Astrocyte of the spinal cord (primary cell): ENCODE results near the gene CRYZL1.
A peak's percentile ranks its signal among the peaks of the same experiment; 100 is the strongest.

Experiments
- DNase-seq: peaks from one replicate; pipeline ENCODE4 v3.0.0; 2011; ENCODE audit warnings: low read depth, low spot score
- H3K4me3 ChIP-seq: 2 replicates; pipeline ENCODE4 v1.5.1; 2011; ENCODE audit warnings: low read depth, mild to moderate bottlenecking, low read length, moderate library complexity
- CTCF ChIP-seq: IDR thresholded peaks from 2 replicates; pipeline ENCODE4 v1.5.1; 2012; ENCODE audit warnings: low read depth, mild to moderate bottlenecking, low read length, inconsistent platforms
- in situ Hi-C: cut with HindIII; loops from 2 replicates; pipeline ENCODE4 v1.10.0; 2017; ENCODE audit warnings: low sequenced_read_pairs

CRYZL1 gene

GRCh38 chr21:33658919-33659567, 17.5 kb upstream of the CRYZL1 start:
- no peak for TF ChIP-seq CTCF
- no peak overlapping the region for H3K4me3 ChIP-seq
- in situ Hi-C loops = no loop called here
- DNase-seq = no peak

DNA sequence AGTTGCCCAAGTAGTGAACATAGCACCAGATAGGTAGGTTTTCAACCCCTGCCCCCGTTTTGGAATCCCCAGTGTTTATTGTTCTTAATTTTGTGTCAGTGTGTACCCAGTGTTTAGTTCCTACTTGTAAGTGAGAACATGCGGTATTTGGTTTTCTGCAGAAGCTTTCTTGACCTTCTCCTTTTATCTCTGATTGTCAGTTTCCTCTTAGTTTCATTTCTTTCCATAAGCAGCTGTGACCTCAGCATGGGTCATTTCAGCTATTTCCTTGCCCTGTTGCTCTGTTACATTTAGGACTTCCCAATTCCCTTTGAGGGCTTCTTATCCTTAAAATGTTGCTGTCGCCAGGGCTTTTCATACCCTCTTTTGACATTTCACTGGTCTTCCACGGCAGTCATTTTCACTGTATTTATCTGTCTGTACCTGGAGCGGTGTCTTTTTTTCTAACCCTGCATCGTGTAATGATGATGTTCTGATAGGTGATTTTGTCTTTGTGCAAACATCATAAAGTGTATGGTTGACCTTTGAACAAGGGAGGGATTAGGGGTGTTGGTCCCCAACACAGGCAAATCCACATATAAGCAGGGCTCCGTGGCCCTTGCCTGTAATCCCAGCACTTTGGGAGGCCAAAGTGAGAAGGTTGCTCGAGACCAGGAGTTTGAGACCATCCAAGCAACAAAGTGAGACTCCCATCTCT, 15.7 kb upstream of the CRYZL1 start:
- DNase-seq = no peak
- in situ Hi-C loops = no loop called here
- TF ChIP-seq CTCF = no peak
- no peak overlapping the region for H3K4me3 ChIP-seq

DNA sequence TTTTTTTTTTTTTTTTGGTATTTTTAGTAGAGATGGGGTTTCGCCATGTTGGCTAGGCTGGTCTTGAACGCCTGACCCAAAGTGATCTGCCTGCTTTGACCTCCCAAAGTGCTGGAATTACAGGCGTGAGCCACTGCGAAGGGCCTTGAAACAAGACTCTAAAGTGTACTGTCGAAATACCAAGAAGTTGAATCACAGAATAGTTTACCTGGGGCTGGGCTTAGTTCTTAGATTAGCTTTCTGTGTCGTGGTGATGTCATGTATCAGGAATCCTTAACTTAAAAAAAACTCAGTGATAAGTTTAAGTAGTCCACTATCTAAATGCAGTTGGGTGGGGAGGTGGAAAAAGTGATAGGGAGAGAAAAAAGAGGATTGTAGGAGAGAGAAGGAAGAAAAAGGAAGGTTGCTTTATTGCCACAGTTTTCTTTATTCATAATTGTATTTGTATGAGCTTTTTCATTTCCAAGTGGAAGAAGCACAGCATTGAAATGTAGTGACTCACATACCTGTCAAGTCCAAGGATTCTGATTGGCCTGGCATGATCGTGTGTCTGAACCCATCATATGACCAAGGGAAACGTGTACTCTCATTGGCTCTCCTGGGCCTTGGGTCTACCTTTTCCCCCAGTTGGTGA, 14.2 kb upstream of the CRYZL1 start:
- no peak for TF ChIP-seq CTCF
- in situ Hi-C loops = no loop called here
- no peak overlapping the region for H3K4me3 ChIP-seq
- peak; percentile 91 for DNase-seq

DNA sequence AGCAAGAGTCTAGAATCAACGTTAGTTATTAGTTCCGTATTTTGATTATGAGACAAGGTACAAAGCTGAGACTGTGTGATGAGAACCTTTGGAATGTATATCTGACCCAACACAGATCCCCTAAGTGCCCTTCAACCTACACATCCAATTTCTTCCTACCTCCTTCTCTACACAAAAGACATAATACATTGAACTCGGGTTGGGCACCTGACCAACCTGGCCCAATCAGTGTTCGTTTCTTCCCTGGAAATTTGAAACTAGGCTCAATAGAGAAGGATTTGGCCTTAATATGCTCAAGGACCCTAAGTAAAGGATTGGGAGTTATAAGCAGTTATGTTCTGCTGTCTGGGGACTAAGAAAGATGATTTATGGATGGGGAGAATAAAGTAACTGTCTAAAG, 12.9 kb upstream of the CRYZL1 start:
- no peak for TF ChIP-seq CTCF
- H3K4me3 ChIP-seq = no peak overlapping the region
- DNase-seq = no peak
- in situ Hi-C loops = no loop called here

DNA sequence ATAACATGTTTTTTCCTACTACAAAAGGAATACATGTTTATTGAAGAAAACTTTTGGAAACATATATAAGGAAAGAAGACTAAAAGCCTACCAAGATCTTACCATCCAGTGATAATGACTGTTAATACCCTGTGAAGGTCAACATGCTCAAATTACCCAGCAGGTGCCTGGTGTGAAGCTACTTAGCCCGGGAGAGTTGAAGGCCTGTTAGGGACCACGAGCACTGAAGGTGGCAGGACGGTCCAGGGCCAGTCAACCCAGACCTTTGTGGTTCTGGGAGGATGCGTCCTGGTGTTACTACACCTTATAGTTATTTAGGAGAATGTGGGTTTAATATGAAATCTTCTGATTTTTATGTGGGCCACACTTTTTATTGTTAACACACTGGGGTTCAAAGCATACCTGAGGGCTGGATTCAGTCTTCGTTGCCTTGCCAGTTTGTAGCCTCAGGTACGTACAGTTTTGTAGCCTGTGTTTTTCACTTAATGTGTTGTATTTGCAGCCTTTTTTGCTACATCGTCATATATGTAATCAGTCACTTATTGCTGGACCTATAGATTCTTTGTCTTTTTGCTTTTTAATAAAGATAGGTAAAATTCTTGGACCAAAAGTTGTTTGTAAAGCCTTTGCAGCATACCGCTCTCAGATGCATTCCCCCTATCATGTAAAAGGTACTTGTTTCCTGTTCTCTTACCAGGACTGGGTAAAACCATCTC, 10.6 kb upstream of the CRYZL1 start:
- H3K4me3 ChIP-seq = no peak overlapping the region
- in situ Hi-C loops = no loop called here
- no peak for DNase-seq
- no peak for TF ChIP-seq CTCF

GRCh38 chr21:33650929-33651509, 9.5 kb upstream of the CRYZL1 start:
- in situ Hi-C loops = no loop called here
- no peak overlapping the region for H3K4me3 ChIP-seq

More at GRCh38 chr21:33650929-33651509, 9.5 kb upstream of the CRYZL1 start:
- TF ChIP-seq CTCF = no peak
- no peak for DNase-seq
